Raji (cell line): ENCODE data around the gene MFAP5.

Experiments
- POLR2A ChIP-seq: IDR thresholded peaks from 2 replicates; pipeline ENCODE4 v1.6.1; 2011; ENCODE audit warnings: low read depth, low read length, control low read depth; ENCODE audit not compliant: insufficient read depth

Gene MFAP5

GRCh38 chr12:8603856-8604255 is 58.8 kb downstream of the MFAP5 start:
- no peak for TF ChIP-seq POLR2A

- no peak for TF ChIP-seq POLR2A
These were observed 59.3 kb downstream of the MFAP5 start for GRCh38 chr12:8603286-8603685.

GRCh38 chr12:8596561-8596960 is 66.1 kb downstream of the MFAP5 start:
- TF ChIP-seq POLR2A: no peak
